Activated T-helper 9 cell treated with anti-CD3 and anti-CD28 coated beads, Interleukin-2, amount 50 U/mL, for 16 hours (primary cell): ENCODE data around the gene NCKAP1.

ENCODE experiments used
- DNase-seq: peaks from one replicate; pipeline ENCODE4 v3.0.0-alpha.2; 2020; ENCODE audit warnings: low read depth

NCKAP1 gene

GRCh38 chr2:182951948-182952663 is 86.2 kb downstream of the NCKAP1 start:
- DNase-seq, result no peak

GRCh38 chr2:182950546-182950945 is 87.7 kb downstream of the NCKAP1 start:
- no peak for DNase-seq

GRCh38 chr2:182949572-182950189 is 88.6 kb downstream of the NCKAP1 start:
- no peak for DNase-seq

- no peak for DNase-seq
Observed at GRCh38 chr2:182949052-182949451, 89.2 kb downstream of the NCKAP1 start.

DNA sequence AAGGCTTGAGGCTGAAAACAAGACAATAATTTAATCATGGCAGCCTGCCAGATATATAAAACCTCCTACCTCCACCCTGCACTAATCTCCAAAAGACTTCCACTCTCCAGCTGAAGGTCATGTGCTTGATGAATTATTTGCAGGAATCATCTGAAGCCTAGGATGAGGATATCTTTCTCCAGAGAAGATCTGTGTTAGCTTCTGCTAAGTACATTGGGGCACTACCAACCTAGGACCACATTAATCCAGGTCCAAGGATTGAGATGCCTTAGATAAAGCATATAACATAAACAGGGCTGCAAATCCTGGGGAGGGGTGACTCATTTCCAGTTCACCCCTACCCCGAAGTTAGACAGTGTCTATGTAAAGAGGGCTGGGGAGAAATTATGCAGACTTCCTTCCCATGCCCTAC is 91.3 kb downstream of the NCKAP1 start:
- DNase-seq, result no peak

- DNase-seq, result no peak
Observed at GRCh38 chr2:182943339-182943738, 94.9 kb downstream of the NCKAP1 start.

- DNase-seq, result no peak
Observed at GRCh38 chr2:182942756-182943155, 95.5 kb downstream of the NCKAP1 start.

GRCh38 chr2:182941919-182942318 is 96.3 kb downstream of the NCKAP1 start:
- no peak for DNase-seq

DNA sequence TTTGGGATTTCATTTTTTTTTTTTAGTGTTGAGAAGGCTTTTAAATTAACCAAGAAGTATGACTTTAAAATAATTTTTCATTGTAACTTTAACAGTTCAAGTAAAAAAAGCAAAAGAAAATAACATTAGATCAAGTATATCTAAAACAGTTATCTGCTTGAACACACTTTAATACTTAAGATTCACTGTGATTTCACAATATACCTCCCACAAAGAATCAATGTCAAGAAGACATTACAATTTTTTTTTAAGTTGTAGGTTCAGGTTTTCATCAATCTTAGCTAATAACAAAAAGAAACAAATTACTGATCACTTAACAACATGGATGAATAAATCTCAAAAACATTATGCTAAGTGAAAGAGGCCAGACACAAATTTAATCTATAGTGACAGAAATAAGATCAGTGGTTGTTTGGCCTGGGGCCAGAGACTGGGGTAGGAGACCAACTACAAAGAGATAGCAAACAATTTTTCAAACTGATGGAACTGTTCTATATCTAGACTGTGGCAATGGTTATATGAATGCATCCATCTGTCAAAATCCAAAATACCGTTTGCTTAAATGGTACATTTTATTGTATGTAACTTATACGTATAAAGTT is 97.0 kb downstream of the NCKAP1 start:
- DNase-seq, result no peak

- DNase-seq, result no peak
Observed at GRCh38 chr2:182937870-182938269, 100.4 kb downstream of the NCKAP1 start.

DNA sequence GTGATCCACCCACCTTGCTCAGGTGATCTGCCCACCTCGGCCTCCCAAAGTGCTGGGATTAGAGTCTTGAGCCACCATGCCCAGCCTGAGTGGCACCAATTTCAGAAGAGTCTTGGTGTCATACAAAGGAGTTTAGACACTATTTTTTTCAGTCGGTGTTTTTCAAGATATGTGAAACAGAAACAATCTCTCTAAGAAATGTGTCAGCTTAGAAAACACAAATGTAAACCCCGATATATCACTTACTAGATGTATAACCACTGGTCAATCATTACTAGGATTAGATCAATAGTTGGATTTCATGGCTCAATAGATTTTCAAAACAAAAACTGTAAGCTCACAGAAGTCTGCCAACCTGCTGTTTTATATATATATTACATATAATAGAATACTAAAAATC is 104.6 kb downstream of the NCKAP1 start:
- no peak for DNase-seq

DNA sequence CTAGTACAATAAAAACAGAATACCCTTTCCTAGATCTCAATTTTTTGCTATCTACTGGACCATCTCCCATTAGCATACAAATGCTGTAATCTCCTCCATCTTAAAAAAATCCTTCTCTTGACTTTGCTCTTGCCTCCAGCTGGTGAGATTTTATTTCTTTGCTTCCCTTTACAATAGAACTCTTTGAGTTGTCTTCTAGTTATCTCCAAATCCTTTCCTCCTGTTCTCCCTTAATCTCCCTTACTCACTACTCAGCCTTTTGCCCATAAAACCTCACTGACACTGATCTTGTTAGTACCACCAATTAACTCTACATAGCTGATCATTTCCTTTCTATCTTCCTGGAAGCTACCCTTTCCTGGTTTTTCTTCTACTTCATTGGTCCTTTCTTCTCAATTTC is 108.3 kb downstream of the NCKAP1 start:
- DNase-seq, result no peak

DNA sequence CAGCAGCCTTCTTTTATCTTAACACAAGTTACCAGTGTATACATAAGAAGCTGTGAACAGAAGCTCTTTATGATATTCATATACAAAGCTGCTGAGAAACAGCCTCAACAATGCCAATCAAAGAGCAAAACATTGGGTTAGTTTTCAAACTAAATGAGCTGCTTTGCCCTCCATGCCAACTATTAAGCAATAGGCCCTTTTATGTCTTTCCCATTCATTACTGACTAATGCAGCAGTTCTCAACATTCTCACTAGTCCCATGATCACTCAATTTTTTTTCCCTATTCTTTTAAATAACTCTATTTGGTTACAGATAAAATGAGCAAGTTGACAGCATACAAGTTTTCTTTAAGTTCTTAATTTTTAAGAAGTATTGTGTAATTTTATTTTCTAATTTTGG is 114.0 kb downstream of the NCKAP1 start:
- DNase-seq, result no peak

- DNase-seq, result no peak
Observed at GRCh38 chr2:182921234-182921633, 117.0 kb downstream of the NCKAP1 start.

DNA sequence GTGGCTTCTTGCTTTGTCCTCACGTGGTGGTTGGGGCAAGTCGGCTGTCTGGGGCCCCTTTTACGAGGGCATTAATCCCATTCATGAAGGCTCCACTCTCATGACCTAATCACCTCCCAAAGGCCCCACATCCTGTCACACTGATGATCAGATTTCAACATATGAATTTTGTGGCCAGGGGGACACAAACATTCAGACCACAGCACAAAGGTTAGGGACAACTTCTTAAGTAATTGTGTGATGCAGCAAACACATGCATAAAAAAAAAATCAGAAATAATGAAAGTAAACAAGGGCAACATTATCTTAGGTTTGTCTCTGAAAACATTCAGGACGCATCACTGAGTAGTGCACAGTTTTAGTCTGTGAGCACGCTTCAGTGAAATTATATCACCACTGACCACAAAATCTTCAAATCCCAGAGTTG is 117.6 kb downstream of the NCKAP1 start:
- no peak for DNase-seq

GRCh38 chr2:182920089-182920488 is 118.2 kb downstream of the NCKAP1 start:
- no peak for DNase-seq

DNA sequence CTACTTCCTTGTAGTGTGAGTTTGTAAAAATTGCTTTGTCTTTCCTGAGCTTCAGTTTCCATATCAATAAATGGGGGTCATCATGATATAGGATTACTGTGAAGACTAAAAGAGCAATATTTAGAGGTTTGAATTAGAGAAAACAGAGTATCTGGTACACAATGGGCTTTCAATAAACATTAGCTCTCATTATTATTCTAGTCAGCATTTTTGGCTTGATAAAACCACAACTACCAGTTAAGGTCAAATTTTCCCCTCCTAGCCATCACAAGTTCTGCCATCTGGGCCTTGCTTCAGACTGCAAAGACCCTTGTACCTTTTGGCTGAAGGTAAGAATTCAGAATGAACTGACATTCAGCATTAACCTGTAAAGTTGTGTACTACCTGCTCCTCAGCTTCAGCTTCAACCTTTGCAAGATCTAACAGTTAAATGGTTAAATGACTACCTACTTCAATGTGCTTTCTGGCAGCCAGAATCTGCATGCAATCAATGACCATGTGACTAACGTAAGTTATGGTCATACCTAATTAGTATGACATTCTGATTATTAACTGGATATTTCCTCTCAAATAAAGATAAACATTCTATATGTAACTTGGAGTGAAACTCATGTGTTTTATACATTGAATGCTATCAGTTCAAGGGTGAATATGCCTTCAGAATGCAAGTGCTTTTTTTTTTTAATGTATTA is 119.2 kb downstream of the NCKAP1 start:
- no peak for DNase-seq

DNA sequence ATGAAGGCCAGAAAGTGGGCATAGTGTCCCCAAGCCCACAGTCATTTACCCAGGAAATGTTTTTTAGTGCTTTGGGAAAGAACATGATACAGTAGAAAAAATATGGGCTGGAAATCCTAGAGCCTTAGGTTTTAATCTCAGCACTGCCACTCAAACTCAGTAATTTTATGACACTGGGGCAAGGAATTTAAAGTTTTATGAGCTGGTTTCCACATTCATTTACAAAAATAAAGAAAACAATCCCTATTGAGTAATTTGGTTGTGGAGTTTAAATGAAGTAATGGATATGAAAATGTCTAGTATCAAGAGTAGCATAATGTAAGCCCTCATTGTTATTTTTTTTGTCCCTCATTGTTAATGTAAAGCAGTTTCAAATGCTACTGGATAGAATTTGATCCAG is 120.3 kb downstream of the NCKAP1 start:
- DNase-seq, result no peak

GRCh38 chr2:182916417-182916816 is 121.8 kb downstream of the NCKAP1 start:
- no peak for DNase-seq

- no peak for DNase-seq
Observed at GRCh38 chr2:182915369-182916326, 122.6 kb downstream of the NCKAP1 start.

GRCh38 chr2:182914852-182915251 is 123.4 kb downstream of the NCKAP1 start:
- DNase-seq, result no peak

- no peak for DNase-seq
Observed at GRCh38 chr2:182913064-182913463, 125.2 kb downstream of the NCKAP1 start.
